Stimulated activated CD4-positive, alpha-beta T cell treated with anti-CD3 and anti-CD28 coated beads, TNF-alpha, amount 100 ng/mL, for 4 hours (primary cell): ENCODE results near the gene FAM25A.
"Not testable (repeated sequence)": the region's sequence is repeated elsewhere in the genome, so short reads cannot be mapped to it uniquely, and the experiment has no call there.

Source experiments
- DNase-seq, 3 experiments: peaks; one replicate each; pipeline ENCODE4 v3.0.0-alpha.2; 2020; ENCODE audit warnings: low read depth in 3 of 3

Gene FAM25A

DNA sequence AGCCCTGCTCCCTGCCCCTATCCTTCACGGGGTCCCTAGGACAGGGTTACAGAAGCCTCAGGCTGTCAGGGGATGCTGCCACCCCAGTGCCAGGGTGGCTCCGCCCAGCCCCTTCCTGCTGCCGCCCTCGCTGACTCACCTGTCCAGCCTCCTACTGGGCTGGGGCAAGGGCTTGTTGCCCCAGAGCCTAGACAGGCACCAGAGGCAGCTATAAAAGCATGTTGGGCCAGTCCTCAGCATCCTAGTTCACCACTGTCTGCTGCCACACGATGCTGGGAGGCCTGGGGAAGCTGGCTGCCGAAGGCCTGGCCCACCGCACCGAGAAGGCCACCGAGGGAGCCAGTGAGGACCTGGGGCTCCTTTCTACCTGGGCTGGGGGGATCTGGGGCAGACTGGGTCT, at the start of gene FAM25A:
FAM25A (plus strand) TSS at position 239 of the 400 bp plus-strand sequence; CDS start at position 270, 31 bp downstream.
- not testable (repeated sequence) for DNase-seq

DNA sequence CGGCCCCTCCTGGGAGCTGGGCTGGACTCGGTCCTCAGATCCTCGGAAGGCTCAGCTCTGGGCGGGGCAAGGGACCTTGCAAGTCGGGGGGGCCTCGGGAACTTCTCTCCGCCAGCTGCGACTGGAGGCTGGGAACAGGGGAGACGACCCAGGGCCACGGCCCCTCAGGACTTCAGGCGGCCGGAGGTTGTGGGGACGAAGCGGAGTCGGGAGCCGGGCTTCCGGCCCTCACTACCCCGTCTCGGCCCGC, 49.2 kb upstream of the FAM25A start:
- DNase-seq, result no peak

GRCh38 chr10:86971232-86971991, 48.7 kb upstream of the FAM25A start:
- peak; percentile 78 to 87 (median 80) for DNase-seq

GRCh38 chr10:86972613-86973380, 47.3 kb upstream of the FAM25A start:
- DNase-seq, result no peak

DNA sequence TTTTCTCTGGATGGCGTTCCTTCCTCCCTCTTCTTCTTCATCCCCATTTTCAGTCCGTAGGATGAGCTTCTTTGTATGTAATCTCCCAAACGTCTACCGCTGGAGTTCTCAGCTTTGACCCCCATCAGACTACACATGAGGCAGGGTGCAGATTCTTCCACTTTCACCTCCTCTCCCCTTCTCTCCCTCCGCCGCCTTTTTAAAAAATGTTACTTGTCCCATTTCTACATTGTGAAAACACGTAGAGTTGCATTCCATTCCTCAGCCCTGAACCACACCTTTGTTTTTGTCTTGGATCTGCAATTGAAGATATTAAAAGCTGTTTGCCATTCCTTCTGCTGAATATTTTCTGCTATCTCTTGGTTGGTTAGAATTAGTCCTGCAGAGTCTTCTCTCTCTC, 45.6 kb upstream of the FAM25A start:
- no peak for DNase-seq

DNA sequence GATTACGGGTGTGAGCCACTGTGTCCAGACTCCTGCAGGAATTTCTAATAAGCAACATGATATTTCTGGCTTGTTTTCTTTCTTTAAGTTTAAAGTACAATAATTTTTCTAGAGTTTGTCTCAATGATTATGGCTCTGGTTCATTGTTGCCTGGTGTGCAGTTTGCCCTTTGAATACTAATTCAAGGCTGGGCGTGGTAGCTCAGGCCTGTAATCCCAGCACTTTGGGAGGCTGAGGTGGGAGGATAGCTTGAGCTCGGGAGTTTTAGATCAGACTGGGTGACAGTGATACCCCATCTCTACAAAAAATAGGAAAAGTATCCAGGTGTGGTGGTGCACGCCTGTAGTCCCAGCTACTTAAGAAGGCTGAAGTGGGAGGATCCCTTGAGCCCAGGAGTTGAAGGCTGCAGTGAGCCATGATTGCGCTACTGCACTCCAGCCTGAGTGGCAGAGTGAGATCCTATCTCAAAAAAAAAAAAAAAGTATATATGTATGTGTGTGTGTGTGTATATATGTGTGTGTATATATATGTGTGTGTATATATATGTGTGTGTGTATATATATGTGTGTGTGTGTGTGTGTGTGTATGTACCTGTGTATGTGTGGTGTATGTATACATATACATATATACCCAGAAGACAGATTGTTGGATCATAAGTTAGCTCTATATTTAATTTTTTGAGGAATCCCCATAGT, 43.6 kb upstream of the FAM25A start:
- no peak for DNase-seq

DNA sequence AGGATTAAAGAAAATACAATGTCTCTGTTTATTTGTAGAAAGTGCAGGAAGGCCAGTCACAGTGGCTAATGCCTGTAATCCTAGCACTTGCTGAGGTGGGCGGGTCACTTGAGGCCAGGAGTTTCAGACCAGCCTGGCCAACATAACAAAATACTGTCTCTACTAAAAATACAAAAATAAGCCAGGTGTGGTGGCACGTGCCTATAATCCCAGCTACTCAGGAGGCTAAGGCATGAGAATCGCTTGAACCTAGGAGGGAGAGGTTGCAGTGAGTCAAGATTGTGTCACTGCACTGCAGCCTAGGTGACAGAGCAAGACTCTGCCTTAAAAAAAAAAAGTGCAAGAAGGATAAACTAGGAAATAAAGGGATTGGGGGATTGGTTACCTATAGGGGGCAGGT, 41.6 kb upstream of the FAM25A start:
- not testable (repeated sequence) for DNase-seq

GRCh38 chr10:86979296-86979818, 40.7 kb upstream of the FAM25A start:
- DNase-seq, result no peak

DNA sequence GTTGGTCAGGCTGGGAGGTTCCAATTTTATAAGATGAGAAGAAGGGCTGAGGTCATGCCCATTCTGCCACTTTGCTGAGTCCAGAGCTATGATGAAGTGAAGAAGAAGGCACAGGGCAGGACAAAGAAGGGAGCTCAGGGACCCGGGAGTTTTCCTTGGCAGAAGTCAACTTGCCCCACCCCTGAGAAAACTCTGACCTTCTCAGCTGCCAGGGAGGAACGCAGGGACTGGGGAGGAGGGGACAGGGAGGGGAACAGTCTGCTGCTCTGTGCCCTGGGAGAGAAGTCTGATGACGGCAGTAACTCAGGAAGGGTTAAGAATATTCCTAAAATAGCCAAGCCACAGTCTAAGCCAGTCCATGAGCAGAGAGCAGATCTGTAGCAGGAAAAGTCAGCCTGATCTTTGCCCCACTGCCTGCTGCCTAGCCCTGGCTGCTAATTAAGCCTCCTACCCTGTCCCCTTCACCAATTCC, 40.1 kb upstream of the FAM25A start:
- no peak for DNase-seq

DNA sequence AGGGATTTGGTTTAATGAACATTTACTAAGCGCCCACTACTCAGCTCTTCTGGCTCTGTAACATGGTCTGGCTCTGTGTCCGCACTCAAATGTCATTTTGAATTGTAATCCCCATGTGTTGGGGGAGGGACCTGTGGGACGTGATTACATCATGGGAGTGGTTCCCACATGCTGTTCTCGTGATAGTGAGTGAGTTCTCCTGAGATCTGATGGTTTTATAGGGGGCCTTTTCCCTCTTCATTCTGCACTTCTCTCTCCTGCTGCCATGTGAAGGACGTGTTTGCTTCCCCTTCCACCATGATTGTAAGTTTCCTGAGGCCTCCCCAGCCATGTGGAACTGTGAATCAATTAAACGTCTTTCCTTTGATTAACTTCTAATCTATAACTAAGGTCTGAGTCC, 39.1 kb upstream of the FAM25A start:
- DNase-seq, result not testable (repeated sequence)

- no peak for DNase-seq
These were observed 38.4 kb upstream of the FAM25A start for GRCh38 chr10:86981716-86982115.

- DNase-seq, result not testable (repeated sequence)
These were observed 35.6 kb upstream of the FAM25A start for GRCh38 chr10:86984498-86984897.

DNA sequence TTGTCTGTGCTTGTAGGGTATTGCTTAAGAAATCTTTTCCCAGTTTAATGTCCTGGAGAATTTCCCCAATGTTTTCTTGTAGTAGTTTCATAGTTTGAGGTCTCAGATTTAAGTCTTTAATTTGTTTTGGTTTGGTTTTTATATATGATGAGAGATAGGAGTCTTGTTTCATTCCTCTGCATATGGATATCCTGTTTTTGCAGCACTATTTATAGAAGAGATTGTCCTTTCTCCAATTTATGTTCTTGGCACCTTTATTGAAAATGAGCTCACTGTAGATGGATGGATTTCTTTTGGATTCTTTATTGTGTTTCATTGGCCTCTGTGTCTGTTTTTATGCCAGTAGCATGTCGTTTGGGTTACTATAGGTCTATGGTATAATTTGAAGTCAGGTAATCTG, 31.6 kb upstream of the FAM25A start:
- DNase-seq, result no peak

DNA sequence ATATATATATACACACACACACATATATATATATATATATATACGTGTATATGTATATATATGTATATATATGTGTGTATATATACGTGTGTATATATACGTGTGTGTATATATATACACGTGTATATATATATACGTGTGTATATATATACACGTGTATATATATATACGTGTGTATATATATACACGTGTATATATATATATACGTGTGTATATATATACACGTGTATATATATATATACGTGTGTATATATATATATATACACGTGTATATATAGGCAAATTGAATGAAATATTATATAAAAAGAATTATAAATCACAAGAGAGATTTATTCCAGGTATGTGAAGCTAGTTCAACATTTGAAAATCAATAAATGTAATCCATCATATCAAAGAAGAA, 28.7 kb upstream of the FAM25A start:
- DNase-seq, result not testable (repeated sequence)

DNA sequence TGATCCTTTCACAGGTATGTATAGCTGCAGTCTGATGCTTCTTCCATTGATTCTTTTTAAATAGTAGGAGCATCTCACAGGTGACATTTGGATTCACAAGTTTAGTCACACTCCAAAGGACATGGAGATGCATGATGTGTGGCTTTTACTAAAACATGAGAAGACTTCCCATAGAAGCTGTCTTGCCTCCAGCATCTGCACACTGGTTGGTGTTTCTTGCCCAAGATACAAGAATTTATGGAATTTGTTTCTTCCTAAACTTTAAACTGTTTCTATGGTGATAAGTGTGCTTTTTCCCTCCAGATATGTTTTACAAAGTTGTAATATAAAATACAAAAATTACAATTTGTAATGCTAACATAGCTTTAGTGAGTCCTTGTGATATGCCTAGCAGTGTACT, 27.6 kb upstream of the FAM25A start:
- no peak for DNase-seq

DNA sequence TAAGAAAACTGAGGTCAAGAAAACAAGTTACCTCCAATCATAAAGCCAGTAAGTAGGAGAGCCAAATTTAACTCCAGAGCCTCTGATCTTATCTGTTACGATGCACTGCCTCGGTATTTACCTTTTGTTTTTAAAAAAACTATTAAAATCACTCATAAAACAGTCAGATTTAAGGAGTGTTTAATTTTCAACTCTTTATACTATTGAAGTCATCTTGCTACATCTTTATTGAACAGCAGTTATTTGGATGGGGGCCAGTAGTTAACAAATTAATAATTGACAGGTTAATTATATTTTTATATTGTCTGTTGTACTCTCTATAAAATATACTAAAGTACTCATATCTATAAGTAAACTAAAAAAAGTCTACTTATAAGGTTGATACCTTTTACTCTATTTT, 27.2 kb upstream of the FAM25A start:
- no peak for DNase-seq

DNA sequence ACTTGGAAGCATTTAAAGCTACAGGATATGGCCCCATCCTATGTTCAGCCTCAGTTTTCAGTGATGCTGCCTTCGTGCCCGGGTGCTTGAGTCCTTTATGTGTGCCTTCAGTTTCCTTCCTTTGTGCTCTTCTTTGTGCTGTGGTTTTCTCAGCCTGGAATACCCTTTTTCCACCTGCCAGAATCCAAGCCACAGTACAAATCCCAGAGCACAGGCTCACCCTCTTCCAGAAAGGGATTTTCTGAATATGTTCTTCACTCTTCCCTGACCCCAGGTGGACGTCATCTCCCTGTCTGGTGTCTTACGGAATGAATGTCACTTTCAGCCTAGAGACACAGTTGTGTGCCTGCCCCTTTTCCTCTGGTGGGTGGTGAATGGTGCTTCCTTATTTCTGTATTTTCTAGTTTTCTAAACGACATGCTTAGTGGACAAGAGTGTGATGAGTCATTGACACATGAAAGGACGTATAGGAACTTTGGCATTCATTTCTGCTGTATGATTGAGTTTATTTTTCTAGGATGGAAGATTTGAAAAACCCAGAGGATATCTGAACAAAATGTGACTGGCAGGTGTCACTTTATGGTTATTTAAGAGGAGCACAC, 20.2 kb upstream of the FAM25A start:
- not testable (repeated sequence) for DNase-seq

DNA sequence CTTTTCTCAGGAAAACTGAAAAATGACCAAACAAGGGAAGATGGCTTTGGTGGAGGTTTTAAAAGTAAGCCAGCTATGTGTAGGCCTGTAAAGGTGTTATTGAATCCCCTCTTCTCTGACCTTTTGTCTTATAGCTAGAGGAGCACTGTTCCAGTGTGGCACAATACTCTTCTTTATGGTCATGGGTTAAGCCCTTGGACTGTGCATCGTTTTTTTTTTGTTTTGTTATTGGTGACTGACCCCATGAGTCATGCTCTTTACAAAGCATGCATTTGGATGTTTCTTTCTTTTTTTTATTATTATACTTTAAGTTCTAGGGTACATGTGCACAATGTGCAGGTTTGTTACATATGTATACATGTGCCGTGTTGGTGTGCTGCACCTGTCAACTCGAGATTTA, 19.6 kb upstream of the FAM25A start:
- DNase-seq, result no peak

- DNase-seq, result not testable (repeated sequence)
These were observed 13.0 kb upstream of the FAM25A start for GRCh38 chr10:87007124-87007523.

- DNase-seq, result not testable (repeated sequence)
These were observed 12.4 kb upstream of the FAM25A start for GRCh38 chr10:87007674-87008073.

DNA sequence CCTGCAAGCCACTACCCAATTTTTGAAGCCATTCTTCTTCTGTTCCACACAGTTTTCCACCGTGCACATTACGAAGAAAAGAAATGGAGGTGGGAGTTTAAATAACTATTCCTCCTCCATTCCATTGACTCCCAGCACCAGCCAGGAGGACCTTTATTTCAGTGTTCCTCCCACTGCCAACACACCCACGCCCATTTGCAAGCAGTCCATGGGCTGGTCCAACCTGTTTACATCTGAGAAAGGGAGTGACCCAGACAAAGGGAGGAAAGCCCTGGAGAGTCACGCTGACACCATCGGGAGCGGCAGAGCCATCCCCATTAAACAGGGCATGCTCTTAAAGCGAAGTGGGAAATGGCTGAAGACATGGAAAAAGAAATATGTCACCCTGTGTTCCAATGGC, 11.8 kb upstream of the FAM25A start:
- DNase-seq, result not testable (repeated sequence)

DNA sequence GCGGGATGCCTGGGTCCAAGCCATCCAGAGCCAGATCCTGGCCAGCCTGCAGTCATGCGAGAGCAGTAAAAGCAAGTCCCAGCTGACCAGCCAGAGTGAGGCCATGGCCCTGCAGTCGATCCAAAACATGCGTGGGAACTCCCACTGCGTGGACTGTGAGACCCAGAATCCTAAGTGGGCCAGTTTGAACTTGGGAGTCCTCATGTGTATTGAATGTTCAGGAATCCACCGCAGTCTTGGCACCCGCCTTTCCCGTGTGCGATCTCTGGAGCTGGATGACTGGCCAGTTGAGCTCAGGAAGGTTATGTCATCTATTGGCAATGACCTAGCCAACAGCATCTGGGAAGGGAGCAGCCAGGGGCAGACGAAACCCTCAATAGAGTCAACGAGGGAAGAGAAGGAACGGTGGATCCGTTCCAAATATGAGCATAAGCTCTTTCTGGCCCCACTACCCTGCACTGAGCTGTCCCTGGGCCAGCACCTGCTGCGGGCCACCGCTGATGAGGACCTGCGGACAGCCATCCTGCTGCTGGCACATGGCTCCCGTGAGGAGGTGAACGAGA, 10.9 kb upstream of the FAM25A start:
- not testable (repeated sequence) for DNase-seq
